ENCODE results near the gene KRTAP12-1.
"Not testable (repeated sequence)": the region's sequence is repeated elsewhere in the genome, so short reads cannot be mapped to it uniquely, and the experiment has no call there.

KRTAP12-1 gene

DNA sequence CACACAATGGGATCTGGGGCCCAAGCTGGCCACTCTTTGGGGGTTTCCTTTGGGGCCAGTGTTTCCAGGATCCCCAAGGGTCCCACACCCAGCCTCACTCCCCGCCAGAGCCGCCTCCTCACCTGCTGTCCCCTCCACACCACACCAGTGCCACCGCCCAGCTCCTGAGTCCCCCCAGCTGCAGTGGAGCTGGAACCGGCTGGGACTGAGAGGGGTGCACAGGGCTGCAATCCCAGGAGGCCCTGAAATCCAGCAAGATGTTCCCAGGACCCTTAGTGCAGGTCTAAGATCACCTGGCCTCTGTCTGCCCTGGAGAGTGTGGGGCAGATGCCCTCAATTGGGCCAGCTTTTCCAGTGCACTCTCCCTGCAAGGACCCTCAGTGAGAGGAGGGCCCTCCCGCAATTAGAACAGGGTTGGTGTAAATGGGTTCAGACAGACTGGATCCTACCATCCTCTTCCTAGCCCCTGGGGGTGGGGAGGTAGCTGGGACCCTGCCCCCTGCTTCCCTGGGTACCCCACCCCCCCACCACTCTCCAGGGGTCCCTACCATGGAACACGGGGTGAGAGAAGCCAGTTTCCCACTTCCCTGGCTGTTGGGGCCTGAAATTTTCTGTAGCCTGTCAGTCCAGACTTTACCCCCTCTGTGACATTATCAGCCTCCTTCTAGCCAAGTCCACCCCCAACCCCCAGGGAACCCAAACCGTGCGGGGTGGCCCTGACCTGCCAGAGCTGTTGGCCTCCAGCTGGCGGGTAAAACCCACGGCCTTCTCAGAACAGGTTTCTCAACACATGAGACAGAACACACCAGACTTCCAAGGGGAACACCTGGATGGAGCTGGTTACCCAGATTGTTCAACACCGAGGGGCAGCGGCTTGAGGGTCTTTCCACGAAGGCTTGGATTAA, 22.0 kb upstream of the KRTAP12-1 start:
- Histone ChIP-seq H3K4me3 (ENCODE audit: low read length in 2 of 2) (no peak overlapping the region), H3K27me3 (ENCODE audit: control insufficient read depth in 1 of 2, insufficient read depth in 2 of 2, low read length in 2 of 2) (peaks cover 52 to 53% of the 10 kb centered on the region in 2 donors), H3K9me3 (ENCODE audit: control insufficient read depth in 2 of 2, low read length in 2 of 2) (no peaks in the 10 kb centered on the region), H3K4me1 (ENCODE audit: control insufficient read depth, insufficient read depth, low read length) (no peaks in the 10 kb centered on the region), H3K9ac (ENCODE audit: low read length in 2 of 2) (no peak overlapping the region), H3K27ac (ENCODE audit: low read length) (no peak overlapping the region), H3K36me3 (ENCODE audit: control insufficient read depth in 2 of 2, insufficient read depth in 2 of 2, low read length in 2 of 2) (no peaks in the 10 kb centered on the region)

DNA sequence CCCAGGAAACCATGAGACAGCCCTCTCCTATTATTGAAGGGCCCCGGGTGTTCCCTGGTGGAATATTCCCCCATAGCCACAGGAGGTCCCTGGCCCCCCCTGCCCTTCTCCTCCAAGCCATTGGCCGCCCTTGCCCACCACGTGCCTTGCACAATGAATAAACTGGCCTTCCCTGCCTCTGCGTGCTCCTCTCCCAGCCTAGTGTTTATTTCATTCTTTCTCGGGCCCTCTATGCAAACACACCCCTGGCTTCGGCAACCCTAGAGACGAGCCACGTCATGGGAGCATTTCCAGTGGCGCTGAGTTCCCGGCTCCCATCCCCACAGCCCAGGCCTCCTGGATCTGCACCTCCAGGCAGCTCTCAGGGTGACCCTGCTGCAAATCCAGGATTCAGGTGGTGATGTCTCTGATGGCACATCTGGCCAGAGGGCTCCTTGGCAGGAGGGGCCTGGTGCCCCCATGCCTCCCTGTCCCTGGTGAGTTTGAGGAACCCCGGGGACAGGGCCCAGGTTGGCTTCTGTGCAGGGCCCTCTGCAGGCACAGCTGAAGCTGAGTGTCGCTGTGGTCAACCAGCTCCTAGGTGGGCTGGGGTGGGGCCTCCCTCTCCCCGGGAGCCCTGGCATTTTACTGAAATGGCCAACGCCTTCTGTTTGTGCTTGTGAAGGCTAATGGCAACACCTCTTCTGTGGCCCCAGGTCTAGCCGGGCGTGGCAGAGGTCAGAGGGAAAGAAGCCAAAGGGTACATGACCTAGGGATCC, 21.2 kb upstream of the KRTAP12-1 start:
- Histone ChIP-seq H3K4me3 (ENCODE audit: low read length in 2 of 2) (no peak overlapping the region), H3K4me1 (ENCODE audit: control insufficient read depth, insufficient read depth, low read length) (no peaks in the 10 kb centered on the region), H3K27ac (ENCODE audit: low read length) (no peak overlapping the region), H3K36me3 (ENCODE audit: control insufficient read depth in 2 of 2, insufficient read depth in 2 of 2, low read length in 2 of 2) (no peaks in the 10 kb centered on the region), H3K9me3 (ENCODE audit: control insufficient read depth in 2 of 2, low read length in 2 of 2) (no peaks in the 10 kb centered on the region), H3K27me3 (ENCODE audit: control insufficient read depth in 1 of 2, insufficient read depth in 2 of 2, low read length in 2 of 2) (peaks cover 48% of the 10 kb centered on the region in 2 donors), H3K9ac (ENCODE audit: low read length in 2 of 2) (no peak overlapping the region)

DNA sequence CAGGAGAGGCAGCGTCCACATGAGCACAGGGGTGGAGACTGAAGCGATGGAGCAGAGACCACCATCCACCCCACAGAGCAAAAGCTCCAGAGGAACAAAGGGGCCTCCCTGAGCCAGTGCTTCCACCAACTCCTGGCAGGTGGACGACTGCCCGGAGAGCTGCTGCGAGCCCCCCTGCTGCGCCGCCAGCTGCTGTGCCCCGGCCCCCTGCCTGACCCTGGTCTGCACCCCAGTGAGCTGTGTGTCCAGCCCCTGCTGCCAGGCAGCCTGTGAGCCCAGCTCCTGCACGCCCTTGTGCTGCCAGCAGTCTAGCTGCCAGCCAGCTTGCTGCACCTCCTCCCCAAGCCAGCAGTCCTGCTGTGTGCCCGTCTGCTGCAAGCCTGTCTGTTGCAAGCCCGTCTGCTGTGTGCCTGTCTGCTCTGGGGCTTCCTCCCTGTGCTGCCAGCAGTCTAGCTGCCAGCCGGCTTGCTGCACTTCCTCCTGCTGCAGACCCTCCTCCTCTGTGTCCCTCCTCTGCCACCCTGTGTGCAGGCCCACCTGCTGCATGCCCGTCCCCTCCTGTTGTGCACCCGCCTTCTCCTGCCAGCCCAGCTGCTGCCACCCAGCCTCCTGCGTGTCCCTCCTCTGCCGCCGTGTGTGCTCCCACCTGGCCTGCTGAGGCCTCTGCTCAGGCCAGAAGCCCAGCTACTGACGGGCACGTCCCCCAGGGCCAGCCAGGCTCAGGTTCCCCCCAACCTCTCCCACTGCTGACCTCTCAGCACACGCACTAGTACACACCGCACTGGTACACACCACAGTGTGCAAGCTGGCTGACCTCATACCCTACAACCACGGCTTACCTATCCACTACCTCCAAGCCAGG, 20.4 kb upstream of the KRTAP12-1 start:
- Histone ChIP-seq H3K4me1 (ENCODE audit: control insufficient read depth, insufficient read depth, low read length) (no peaks in the 10 kb centered on the region), H3K4me3 (ENCODE audit: low read length in 2 of 2) (no peak overlapping the region), H3K9ac (ENCODE audit: low read length in 2 of 2) (no peak overlapping the region), H3K9me3 (ENCODE audit: control insufficient read depth in 2 of 2, low read length in 2 of 2) (no peaks in the 10 kb centered on the region), H3K36me3 (ENCODE audit: control insufficient read depth in 2 of 2, insufficient read depth in 2 of 2, low read length in 2 of 2) (no peaks in the 10 kb centered on the region), H3K27me3 (ENCODE audit: control insufficient read depth in 1 of 2, insufficient read depth in 2 of 2, low read length in 2 of 2) (peaks cover 48 to 50% of the 10 kb centered on the region in 2 donors), H3K27ac (ENCODE audit: low read length) (no peak overlapping the region)

DNA sequence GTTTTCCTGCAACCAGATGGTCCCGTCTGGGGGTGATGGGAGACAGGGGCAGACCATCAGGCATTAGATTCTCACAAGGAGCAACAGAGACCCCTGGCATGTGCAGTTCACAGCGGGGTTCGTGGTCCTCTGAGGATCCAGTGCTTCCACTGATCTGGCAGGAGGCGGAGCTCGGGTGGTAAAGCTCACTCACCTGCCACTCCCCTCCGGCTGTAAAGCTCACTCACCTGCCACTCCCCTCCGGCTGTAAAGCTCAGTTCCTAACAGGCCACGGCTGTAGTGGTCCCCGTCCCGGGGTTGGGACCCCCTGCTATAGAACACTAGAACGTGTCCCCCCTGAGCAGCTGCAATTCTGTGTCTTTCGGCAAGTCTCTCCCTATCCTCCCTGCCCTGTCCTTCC, 19.6 kb upstream of the KRTAP12-1 start:
- no peaks in the 10 kb centered on the region for H3K4me1 ChIP-seq (ENCODE audit: control insufficient read depth, insufficient read depth, low read length)
- H3K36me3 ChIP-seq (ENCODE audit: control insufficient read depth in 2 of 2, insufficient read depth in 2 of 2, low read length in 2 of 2): no peaks in the 10 kb centered on the region
- peaks cover 40 to 50% of the 10 kb centered on the region in 2 donors for H3K27me3 ChIP-seq (ENCODE audit: control insufficient read depth in 1 of 2, insufficient read depth in 2 of 2, low read length in 2 of 2)
- H3K9ac ChIP-seq (ENCODE audit: low read length in 2 of 2): no peak overlapping the region
- no peak overlapping the region for H3K27ac ChIP-seq (ENCODE audit: low read length)
- no peaks in the 10 kb centered on the region for H3K9me3 ChIP-seq (ENCODE audit: control insufficient read depth in 2 of 2, low read length in 2 of 2)
- H3K4me3 ChIP-seq (ENCODE audit: low read length in 2 of 2): no peak overlapping the region

DNA sequence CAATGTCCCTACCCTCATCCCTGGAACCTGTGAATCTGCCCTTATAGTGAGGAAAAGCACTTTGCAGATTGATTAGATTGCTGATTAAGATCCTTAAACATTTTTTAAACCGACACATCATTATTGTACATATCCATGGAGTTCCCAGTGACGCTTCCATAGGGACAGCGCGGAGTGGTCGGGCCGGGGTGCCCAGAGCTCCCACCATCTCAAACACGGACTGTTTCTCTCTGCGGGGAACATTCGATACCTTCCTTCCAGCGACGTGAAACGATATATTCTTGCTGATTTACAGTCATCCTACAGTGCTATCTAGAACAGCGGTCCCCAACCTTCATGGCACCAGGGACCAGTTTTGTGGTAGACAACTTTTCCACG, 19.0 kb upstream of the KRTAP12-1 start:
- H3K27ac ChIP-seq (ENCODE audit: low read length): no peak overlapping the region
- no peak overlapping the region for H3K4me3 ChIP-seq (ENCODE audit: low read length in 2 of 2)
- H3K27me3 ChIP-seq (ENCODE audit: control insufficient read depth in 1 of 2, insufficient read depth in 2 of 2, low read length in 2 of 2): peaks cover 35 to 49% of the 10 kb centered on the region in 2 donors
- H3K4me1 ChIP-seq (ENCODE audit: control insufficient read depth, insufficient read depth, low read length): no peaks in the 10 kb centered on the region
- H3K36me3 ChIP-seq (ENCODE audit: control insufficient read depth in 2 of 2, insufficient read depth in 2 of 2, low read length in 2 of 2): no peaks in the 10 kb centered on the region
- no peak overlapping the region for H3K9ac ChIP-seq (ENCODE audit: low read length in 2 of 2)
- no peaks in the 10 kb centered on the region for H3K9me3 ChIP-seq (ENCODE audit: control insufficient read depth in 2 of 2, low read length in 2 of 2)

DNA sequence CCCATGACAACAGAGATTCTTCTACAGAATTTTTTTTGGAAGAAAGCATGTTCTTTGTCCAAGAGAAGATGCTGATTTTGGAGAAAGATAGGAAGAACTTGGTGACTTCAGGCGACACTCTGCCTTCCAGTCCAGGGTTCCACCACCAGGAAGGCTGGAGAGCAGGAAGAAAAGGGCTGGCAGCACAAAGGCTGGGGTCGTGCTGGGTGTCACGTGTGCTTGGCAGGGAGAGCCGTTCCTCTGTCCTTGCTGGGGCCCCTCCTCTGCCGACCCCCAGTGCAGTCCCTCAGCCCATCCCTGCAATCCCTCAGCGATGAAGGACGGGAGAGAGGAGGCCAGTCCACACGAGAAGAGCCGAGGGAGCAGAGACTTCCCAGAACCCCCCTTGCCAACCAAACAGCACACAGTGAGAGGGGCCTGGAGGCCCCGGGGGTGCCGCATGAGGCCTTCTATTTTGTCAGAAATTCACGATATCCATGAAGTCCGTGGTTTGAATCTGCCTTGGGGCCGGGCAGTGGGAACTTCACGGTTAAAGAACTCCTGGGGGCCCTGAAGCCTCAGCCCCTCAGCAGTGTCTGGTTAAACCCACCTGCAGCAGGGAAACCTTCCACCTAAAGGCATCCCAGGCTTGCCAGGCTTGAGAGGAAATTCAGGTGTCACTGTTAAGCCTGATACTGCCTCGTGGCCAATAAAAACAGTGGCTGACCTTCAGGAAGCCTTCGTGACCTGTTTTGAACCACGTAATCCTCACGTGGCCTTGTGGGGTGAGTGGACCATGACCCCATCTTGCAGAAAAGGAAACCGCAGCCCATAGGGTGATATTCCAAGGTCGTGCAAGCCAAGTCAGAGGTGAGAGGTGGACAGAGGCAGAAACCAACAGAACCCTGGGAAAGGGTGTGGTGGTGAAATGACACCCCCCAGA, 18.4 kb upstream of the KRTAP12-1 start:
- peaks cover 41 to 51% of the 10 kb centered on the region in 2 donors for H3K27me3 ChIP-seq (ENCODE audit: control insufficient read depth in 1 of 2, insufficient read depth in 2 of 2, low read length in 2 of 2)
- H3K9me3 ChIP-seq (ENCODE audit: control insufficient read depth in 2 of 2, low read length in 2 of 2): no peaks in the 10 kb centered on the region
- H3K9ac ChIP-seq (ENCODE audit: low read length in 2 of 2): no peak overlapping the region
- H3K27ac ChIP-seq (ENCODE audit: low read length): no peak overlapping the region
- H3K36me3 ChIP-seq (ENCODE audit: control insufficient read depth in 2 of 2, insufficient read depth in 2 of 2, low read length in 2 of 2): no peaks in the 10 kb centered on the region
- H3K4me3 ChIP-seq (ENCODE audit: low read length in 2 of 2): no peak overlapping the region
- no peaks in the 10 kb centered on the region for H3K4me1 ChIP-seq (ENCODE audit: control insufficient read depth, insufficient read depth, low read length)

DNA sequence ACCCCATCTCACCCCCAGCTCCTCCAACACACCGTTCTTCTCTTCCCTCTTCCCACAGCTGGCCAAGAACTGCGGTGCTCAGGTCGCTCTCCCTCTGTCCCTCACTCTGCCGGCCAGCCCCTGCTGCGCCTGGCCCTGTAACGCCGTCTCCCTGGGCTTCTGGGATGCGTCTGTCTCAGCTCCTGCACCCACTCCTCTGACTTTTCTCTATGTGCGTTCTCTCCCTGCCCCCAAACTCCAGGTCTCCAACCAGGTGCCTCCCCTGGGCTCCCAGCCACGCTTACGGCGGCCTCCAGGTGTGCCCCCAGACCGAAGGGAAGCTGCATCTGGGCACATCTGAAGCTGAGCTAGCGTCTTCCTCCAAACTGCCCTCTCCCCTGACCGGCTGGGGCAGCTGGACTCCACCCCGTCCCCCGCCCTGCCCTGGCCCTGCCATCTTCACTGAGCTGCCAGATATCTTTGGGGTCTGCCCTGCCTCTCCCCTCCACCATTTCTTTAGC, 17.6 kb upstream of the KRTAP12-1 start:
- Histone ChIP-seq H3K27me3 (ENCODE audit: control insufficient read depth in 1 of 2, insufficient read depth in 2 of 2, low read length in 2 of 2) (peaks cover 40 to 50% of the 10 kb centered on the region in 2 donors), H3K27ac (ENCODE audit: low read length) (no peak overlapping the region), H3K9ac (ENCODE audit: low read length in 2 of 2) (no peak overlapping the region), H3K4me3 (ENCODE audit: low read length in 2 of 2) (no peak overlapping the region), H3K4me1 (ENCODE audit: control insufficient read depth, insufficient read depth, low read length) (no peaks in the 10 kb centered on the region), H3K36me3 (ENCODE audit: control insufficient read depth in 2 of 2, insufficient read depth in 2 of 2, low read length in 2 of 2) (no peaks in the 10 kb centered on the region), H3K9me3 (ENCODE audit: control insufficient read depth in 2 of 2, low read length in 2 of 2) (no peaks in the 10 kb centered on the region)

DNA sequence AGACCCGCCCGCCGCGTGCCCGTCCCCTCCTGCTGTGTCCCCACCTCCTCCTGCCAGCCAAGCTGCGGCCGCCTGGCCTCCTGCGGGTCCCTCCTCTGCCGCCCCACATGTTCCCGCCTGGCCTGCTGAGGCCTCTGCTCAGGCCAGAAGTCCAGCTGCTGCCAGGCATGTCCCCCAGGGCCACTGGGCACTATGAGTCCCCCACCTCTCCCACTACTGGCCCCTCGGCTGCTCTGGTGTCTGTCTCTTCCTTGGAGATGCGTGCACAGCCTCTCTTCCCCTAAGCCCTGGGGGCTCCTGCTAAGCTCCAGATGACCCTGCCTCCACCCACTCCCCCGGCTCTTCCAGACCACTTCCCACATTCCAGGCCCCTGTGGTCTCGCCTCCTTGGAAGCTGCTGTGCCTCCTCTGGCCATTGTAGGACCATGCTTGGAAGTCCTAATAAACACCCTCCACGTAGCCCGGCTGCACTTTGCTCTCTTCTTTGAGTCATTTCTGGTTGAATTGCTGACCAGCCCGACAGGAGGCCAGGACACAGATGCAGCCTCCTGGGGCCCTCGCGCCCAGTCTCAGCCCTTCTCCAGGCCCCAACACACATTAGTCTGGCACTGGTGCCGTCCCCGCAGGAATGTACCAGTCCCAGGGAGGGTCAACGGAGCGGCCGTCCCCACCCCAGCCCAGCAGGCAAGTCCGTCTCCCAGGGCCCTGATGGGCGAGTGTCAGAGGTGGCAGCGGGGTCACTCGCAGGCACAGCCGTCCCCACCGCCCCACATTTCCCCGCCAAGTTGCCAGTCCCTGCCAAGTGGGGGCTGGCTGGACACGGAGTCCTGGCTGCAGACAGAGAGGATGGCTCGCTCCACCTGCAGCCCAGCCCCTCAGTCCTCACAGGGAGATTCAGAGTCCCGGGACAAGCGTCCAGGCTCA, 16.1 kb upstream of the KRTAP12-1 start:
- Histone ChIP-seq H3K4me3 (ENCODE audit: low read length in 2 of 2) (no peak overlapping the region), H3K27me3 (ENCODE audit: control insufficient read depth in 1 of 2, insufficient read depth in 2 of 2, low read length in 2 of 2) (peaks cover 29 to 41% of the 10 kb centered on the region in 2 donors), H3K4me1 (ENCODE audit: control insufficient read depth, insufficient read depth, low read length) (no peaks in the 10 kb centered on the region), H3K36me3 (ENCODE audit: control insufficient read depth in 2 of 2, insufficient read depth in 2 of 2, low read length in 2 of 2) (no peaks in the 10 kb centered on the region), H3K9me3 (ENCODE audit: control insufficient read depth in 2 of 2, low read length in 2 of 2) (peaks cover 0 to 3% of the 10 kb centered on the region in 2 donors), H3K27ac (ENCODE audit: low read length) (no peak overlapping the region), H3K9ac (ENCODE audit: low read length in 2 of 2) (no peak overlapping the region)

DNA sequence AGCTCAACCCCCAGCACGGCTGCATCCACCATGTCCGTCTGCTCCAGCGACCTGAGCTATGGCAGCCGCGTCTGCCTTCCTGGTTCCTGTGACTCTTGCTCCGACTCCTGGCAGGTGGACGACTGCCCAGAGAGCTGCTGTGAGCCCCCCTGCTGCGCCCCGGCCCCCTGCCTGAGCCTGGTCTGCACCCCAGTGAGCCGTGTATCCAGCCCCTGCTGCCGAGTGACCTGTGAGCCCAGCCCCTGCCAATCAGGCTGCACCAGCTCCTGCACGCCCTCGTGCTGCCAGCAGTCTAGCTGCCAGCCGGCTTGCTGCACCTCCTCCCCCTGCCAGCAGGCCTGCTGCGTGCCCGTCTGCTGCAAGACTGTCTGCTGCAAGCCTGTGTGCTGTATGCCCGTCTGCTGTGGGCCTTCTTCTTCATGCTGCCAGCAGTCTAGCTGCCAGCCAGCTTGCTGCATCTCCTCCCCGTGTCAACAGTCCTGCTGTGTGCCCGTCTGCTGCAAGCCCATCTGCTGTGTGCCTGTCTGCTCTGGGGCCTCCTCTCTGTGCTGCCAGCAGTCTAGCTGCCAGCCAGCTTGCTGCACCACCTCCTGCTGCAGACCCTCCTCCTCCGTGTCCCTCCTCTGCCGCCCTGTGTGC, 15.3 kb upstream of the KRTAP12-1 start, which contains the start of gene KRTAP10-12:
Gene KRTAP10-12 (plus strand): TSS at position 1 of the 639 bp plus-strand sequence. CDS start 30 bp downstream, at position 31.
- not testable (repeated sequence) for H3K9ac ChIP-seq (ENCODE audit: low read length in 2 of 2); H3K36me3 ChIP-seq (ENCODE audit: control insufficient read depth in 2 of 2, insufficient read depth in 2 of 2, low read length in 2 of 2); H3K9me3 ChIP-seq (ENCODE audit: control insufficient read depth in 2 of 2, low read length in 2 of 2); H3K4me3 ChIP-seq (ENCODE audit: low read length in 2 of 2); H3K27ac ChIP-seq (ENCODE audit: low read length); H3K4me1 ChIP-seq (ENCODE audit: control insufficient read depth, insufficient read depth, low read length)
- peaks cover 28 to 36% of the 10 kb centered on the region in 2 donors for H3K27me3 ChIP-seq (ENCODE audit: control insufficient read depth in 1 of 2, insufficient read depth in 2 of 2, low read length in 2 of 2)
